D721Med (cell line): ENCODE results near the gene GSTT4.

Source experiments
- DNase-seq: peaks from one replicate; pipeline ENCODE4 v3.0.0; 2011; ENCODE audit warnings: low spot score; ENCODE audit not compliant: insufficient read length
- FAIRE-seq: peaks from 2 replicates; lab custom pipeline; 2011; peaks lifted over from hg19 to GRCh38; lab: Jason Lieb, UNC
- CTCF ChIP-seq: IDR thresholded peaks from 2 replicates; pipeline ENCODE4 v1.5.1; 2012; ENCODE audit warnings: mild to moderate bottlenecking, control low read depth; ENCODE audit not compliant: insufficient read depth; ENCODE audit errors: missing control alignments

GSTT4 gene

DNA sequence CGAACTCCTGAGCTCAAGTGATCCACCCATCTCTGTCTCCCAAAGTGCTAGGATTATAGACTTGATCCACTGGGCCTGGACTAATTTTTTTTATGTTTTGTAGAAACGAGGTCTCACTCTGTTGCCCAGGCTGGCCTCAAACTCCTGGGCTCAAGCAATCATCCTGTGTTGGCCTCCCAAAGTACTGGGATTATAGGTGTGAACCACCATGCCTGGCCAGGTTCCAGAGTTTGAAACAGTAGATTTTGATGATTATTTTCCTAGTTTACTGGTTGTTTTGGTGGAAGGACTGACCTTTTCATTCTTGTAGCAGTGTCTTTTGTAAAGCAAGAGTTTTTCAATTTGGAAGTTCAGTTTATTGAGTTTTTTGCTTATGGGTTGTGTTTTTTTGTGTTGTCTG is 20.8 kb upstream of the GSTT4 start:
- no peak for TF ChIP-seq CTCF
- DNase-seq (no peak), FAIRE-seq (no peak)

DNA sequence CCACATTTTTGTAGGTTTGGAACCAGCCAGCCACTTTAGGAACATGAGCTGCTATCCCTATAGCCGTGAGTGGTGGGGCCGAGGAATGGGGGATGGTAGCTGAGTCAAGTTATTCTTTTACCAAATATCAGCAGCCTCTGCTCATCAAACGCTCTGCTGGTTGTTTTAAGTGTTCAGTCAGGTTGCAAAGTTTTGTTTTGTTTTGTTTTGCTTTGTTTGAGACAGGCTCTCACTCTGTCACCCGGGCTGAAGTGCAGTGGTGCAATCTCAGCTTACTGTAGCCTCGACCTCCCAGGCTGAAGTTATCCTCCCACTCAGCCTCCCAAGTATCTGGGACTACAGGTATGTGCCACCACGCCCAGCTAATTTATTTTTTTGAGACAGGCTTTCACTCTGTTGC is 20.2 kb upstream of the GSTT4 start:
- DNase-seq (no peak), FAIRE-seq (no peak)
- no peak for TF ChIP-seq CTCF

GRCh38 chr22:24024354-24024753 is 19.1 kb upstream of the GSTT4 start:
- FAIRE-seq: no peak
- no peak for TF ChIP-seq CTCF
- DNase-seq: no peak

DNA sequence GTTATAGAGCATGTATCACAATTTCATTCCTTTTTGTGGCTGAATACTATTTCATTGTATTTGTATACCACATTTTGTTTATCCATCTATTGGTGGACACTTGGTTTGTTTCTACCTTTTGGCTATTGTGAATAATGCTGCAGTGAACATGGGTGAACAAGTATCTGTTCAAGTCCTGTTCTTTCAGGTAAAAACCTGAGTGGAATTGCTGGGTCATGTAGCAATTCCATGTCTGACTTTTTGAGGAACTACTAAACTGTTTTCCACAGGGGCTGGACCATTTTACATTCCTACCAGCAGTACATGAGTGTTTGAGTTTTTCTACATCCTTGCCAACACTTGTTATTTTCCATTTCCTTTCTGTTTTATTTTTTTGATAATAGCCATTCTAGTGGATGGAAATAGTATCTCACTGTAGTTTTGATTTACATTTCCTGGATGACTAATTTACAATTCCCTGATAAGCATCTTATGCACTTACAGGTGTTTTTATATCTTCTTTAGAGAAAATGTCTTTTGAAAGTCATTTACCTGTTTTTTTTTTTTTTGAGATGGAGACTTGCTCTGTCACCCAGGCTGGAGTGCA is 18.0 kb upstream of the GSTT4 start:
- DNase-seq (no peak), FAIRE-seq (no peak)

DNA sequence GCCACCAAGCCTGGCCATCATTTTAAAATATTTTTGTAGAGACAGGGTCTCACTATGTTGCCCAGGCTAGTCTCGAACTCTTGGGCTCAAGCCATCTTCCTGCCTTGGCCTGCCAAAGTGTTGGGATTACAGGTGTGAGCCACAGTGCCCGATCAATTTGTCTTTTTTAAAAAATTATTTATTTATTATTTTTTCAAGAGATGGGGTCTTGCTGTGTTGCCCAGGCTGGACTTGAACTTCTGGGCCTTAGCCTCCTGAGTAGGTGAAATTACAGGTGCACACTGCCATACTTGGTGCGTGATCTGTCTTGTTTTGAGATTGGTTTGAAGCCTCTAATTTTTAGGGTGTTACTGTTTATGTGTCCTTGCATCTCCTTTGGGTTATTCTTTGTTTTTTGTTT is 16.1 kb upstream of the GSTT4 start:
- FAIRE-seq (no peak), DNase-seq (no peak)
- TF ChIP-seq CTCF: no peak

More for the DNA sequence above, 18.0 kb upstream of the GSTT4 start:
- no peak for TF ChIP-seq CTCF

- DNase-seq (no peak), FAIRE-seq (peak; percentile 61)
- no peak for TF ChIP-seq CTCF
Measured at GRCh38 chr22:24016156-24016555, 10.9 kb upstream of the GSTT4 start.

DNA sequence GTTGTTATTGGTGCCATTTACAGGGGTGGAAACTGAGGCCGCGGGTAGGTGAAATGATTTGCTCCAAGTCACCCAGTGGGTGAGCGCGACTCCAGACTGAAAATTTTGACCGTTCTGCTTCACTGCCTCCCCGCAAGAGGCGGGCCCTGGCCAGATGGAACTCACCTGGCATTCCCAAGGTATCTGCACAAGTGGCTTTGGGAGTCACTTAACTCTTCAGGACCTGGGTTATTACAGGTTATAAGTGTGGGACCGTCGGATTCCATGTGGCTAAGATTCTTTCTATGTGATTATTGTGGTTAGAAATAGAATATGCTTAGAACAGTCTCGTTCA is 6.4 kb upstream of the GSTT4 start:
- no peak for FAIRE-seq
- TF ChIP-seq CTCF: no peak
- no peak for DNase-seq
